Mesenchymal stem cell (in vitro differentiated cells and primary cell): ENCODE data around the gene RNLS.

ENCODE experiments used
- DNase-seq: peaks from one replicate; pipeline ENCODE4 v3.0.0-alpha.2; 2013
- H2AFZ ChIP-seq: one replicate; pipeline ENCODE4 v1.6.1; 2013; ENCODE audit warnings: low read depth, mild to moderate bottlenecking, control low read depth, inconsistent platforms, low read length, moderate library complexity
- H2AK5ac ChIP-seq: 2 replicates; pipeline ENCODE4 v1.6.1; 2013; ENCODE audit warnings: low read length, moderate library complexity, mild to moderate bottlenecking, inconsistent platforms; ENCODE audit not compliant: severe bottlenecking
- H2BK120ac ChIP-seq: one replicate; pipeline ENCODE4 v1.6.1; 2013; ENCODE audit warnings: low read depth, mild to moderate bottlenecking, inconsistent platforms, low read length, moderate library complexity
- H2BK12ac ChIP-seq, 2 experiments: one replicate each; pipeline ENCODE4 v1.6.1; 2013; ENCODE audit warnings: inconsistent platforms in 2 of 2, low read length in 2 of 2, mild to moderate bottlenecking in 2 of 2, moderate library complexity in 2 of 2, control low read depth in 1 of 2
- H2BK15ac ChIP-seq: one replicate; pipeline ENCODE4 v1.6.1; 2013; ENCODE audit warnings: mild to moderate bottlenecking, low read depth, inconsistent platforms; ENCODE audit not compliant: poor library complexity, severe bottlenecking
- H2BK5ac ChIP-seq: 2 replicates; pipeline ENCODE4 v1.6.1; 2013; ENCODE audit warnings: low read depth, mild to moderate bottlenecking, low read length, control low read depth, inconsistent platforms; ENCODE audit not compliant: poor library complexity, severe bottlenecking
- H3K14ac ChIP-seq, 2 experiments: one replicate each; pipeline ENCODE4 v1.6.1; 2013; ENCODE audit warnings: inconsistent platforms in 2 of 2, low read length in 2 of 2, control low read depth in 1 of 2, mild to moderate bottlenecking in 1 of 2, moderate library complexity in 1 of 2
- H3K18ac ChIP-seq, 2 experiments: one replicate each; pipeline ENCODE4 v1.6.1; 2013; ENCODE audit warnings: inconsistent platforms in 2 of 2, low read length in 2 of 2, control low read depth in 1 of 2, low read depth in 1 of 2, mild to moderate bottlenecking in 1 of 2
- H3K23ac ChIP-seq, 2 experiments: one replicate each; pipeline ENCODE4 v1.6.1; 2013; ENCODE audit warnings: inconsistent platforms in 2 of 2, low read length in 2 of 2, mild to moderate bottlenecking in 2 of 2, moderate library complexity in 2 of 2, control low read depth in 1 of 2
- H3K27ac ChIP-seq: 2 replicates; pipeline ENCODE4 v1.5.1; 2013; ENCODE audit warnings: mild to moderate bottlenecking, moderate library complexity, low read length, control low read depth, inconsistent platforms; ENCODE audit not compliant: poor library complexity, severe bottlenecking
- H3K27me3 ChIP-seq, 2 experiments: 2 replicates each; pipeline versions ENCODE4 v1.6.1 to v1.7.0; 2013; ENCODE audit warnings: low read length in 2 of 2, mild to moderate bottlenecking in 2 of 2, moderate library complexity in 2 of 2, control low read depth in 1 of 2, inconsistent platforms in 1 of 2; ENCODE audit not compliant: control insufficient read depth in 1 of 2, insufficient read depth in 1 of 2
- H3K36me3 ChIP-seq, 2 experiments: 2 replicates each; pipeline versions ENCODE4 v1.6.1 to v1.7.0; 2013; ENCODE audit warnings: low read length in 2 of 2, control low read depth in 1 of 2, inconsistent platforms in 1 of 2, low read depth in 1 of 2, mild to moderate bottlenecking in 1 of 2; ENCODE audit not compliant: insufficient read depth in 2 of 2, control insufficient read depth in 1 of 2
- H3K4ac ChIP-seq, 2 experiments: one replicate each; pipeline ENCODE4 v1.6.1; 2013; ENCODE audit warnings: inconsistent platforms in 2 of 2, low read length in 2 of 2, mild to moderate bottlenecking in 2 of 2, moderate library complexity in 2 of 2, control low read depth in 1 of 2, low read depth in 1 of 2
- H3K4me1 ChIP-seq: 2 replicates; pipeline ENCODE4 v1.6.1; 2013; ENCODE audit warnings: low read depth, low read length, control low read depth; ENCODE audit not compliant: control insufficient read depth, insufficient read depth
- H3K4me2 ChIP-seq: 2 replicates; pipeline ENCODE4 v1.6.1; 2013; ENCODE audit warnings: low read length, mild to moderate bottlenecking, inconsistent platforms; ENCODE audit not compliant: poor library complexity, severe bottlenecking
- H3K4me3 ChIP-seq, 2 experiments: 2 replicates each; pipeline versions ENCODE4 v1.5.1 to v1.7.0; 2013; ENCODE audit warnings: low read length in 2 of 2, mild to moderate bottlenecking in 2 of 2, control low read depth in 1 of 2, low read depth in 1 of 2; ENCODE audit not compliant: insufficient read depth in 1 of 2
- H3K79me1 ChIP-seq: replicated peaks from 2 replicates; pipeline ENCODE4 v1.6.1; 2013; ENCODE audit warnings: mild to moderate bottlenecking, control low read depth, low read length, inconsistent platforms; ENCODE audit not compliant: poor library complexity, severe bottlenecking
- H3K9ac ChIP-seq: 2 replicates; pipeline ENCODE4 v1.7.0; 2013; ENCODE audit warnings: mild to moderate bottlenecking, low read length, moderate library complexity
- H3K9me3 ChIP-seq: 2 replicates; pipeline ENCODE4 v1.7.0; 2013; ENCODE audit warnings: mild to moderate bottlenecking, low read length; ENCODE audit not compliant: control insufficient read depth
- H4K8ac ChIP-seq: one replicate; pipeline ENCODE4 v1.6.1; 2013; ENCODE audit warnings: inconsistent platforms, mild to moderate bottlenecking, low read length, moderate library complexity
- H4K91ac ChIP-seq: one replicate; pipeline ENCODE4 v1.6.1; 2013; ENCODE audit warnings: mild to moderate bottlenecking, low read length, inconsistent platforms
- WGBS: methylation state at CpG from one replicate; pipeline ENCODE4 v1.1.7; 2013; ENCODE audit warnings: mixed read lengths; 5-methylcytosine and 5-hydroxymethylcytosine counted together

RNLS gene

GRCh38 chr10:88499569-88500470 is 83.3 kb downstream of the RNLS start:
- H3K4ac ChIP-seq, result no peak overlapping the region
- H2BK12ac ChIP-seq, result no peak overlapping the region
- H2AFZ ChIP-seq, result no peak overlapping the region
- no peak overlapping the region for H2BK5ac ChIP-seq
- H3K27ac ChIP-seq, result no peak overlapping the region
- H4K8ac ChIP-seq, result no peak overlapping the region
- H3K4me1 ChIP-seq, result peaks cover 1% of the 10 kb centered on the region
- 90% methylated on average over 2 of the region's 6 CpGs for WGBS
- H3K4me2 ChIP-seq, result no peak overlapping the region
- H2AK5ac ChIP-seq, result no peak overlapping the region
- peak overlapping the region in 1 of 2 experiments; percentile 10 for H3K18ac ChIP-seq
- H3K9me3 ChIP-seq, result no peaks in the 10 kb centered on the region
- no peaks in the 10 kb centered on the region for H3K27me3 ChIP-seq
- H3K23ac ChIP-seq, result no peak overlapping the region
- DNase-seq, result peak; percentile 12
- no peak overlapping the region for H2BK15ac ChIP-seq
- H3K36me3 ChIP-seq, result no peaks in the 10 kb centered on the region
- no peak overlapping the region for H4K91ac ChIP-seq
- no peak overlapping the region for H3K14ac ChIP-seq
- peak overlapping the region; percentile 32 for H3K9ac ChIP-seq
- no peaks in the 10 kb centered on the region for H3K79me1 ChIP-seq
- no peak overlapping the region for H2BK120ac ChIP-seq
- H3K4me3 ChIP-seq, result no peak overlapping the region

GRCh38 chr10:88497913-88498312 is 85.2 kb downstream of the RNLS start:
- H2AFZ ChIP-seq, result no peak overlapping the region
- no peak overlapping the region for H3K27ac ChIP-seq
- no peak overlapping the region for H3K4me3 ChIP-seq
- no peak overlapping the region for H2BK120ac ChIP-seq
- H3K4me2 ChIP-seq, result no peak overlapping the region
- no peak overlapping the region for H3K4ac ChIP-seq
- H3K9ac ChIP-seq, result no peak overlapping the region
- no peak overlapping the region for H4K8ac ChIP-seq
- H3K36me3 ChIP-seq, result no peaks in the 10 kb centered on the region
- no peak overlapping the region for H2BK15ac ChIP-seq
- no CpG with 5 or more reads among the region's 1 CpG for WGBS
- no peak overlapping the region for H3K23ac ChIP-seq
- H4K91ac ChIP-seq, result no peak overlapping the region
- peaks cover 1% of the 10 kb centered on the region for H3K4me1 ChIP-seq
- no peak overlapping the region for H2BK12ac ChIP-seq
- H3K9me3 ChIP-seq, result no peaks in the 10 kb centered on the region
- no peak for DNase-seq
- no peak overlapping the region for H3K14ac ChIP-seq
- no peak overlapping the region for H2AK5ac ChIP-seq
- no peak overlapping the region for H3K18ac ChIP-seq
- no peaks in the 10 kb centered on the region for H3K79me1 ChIP-seq
- H3K27me3 ChIP-seq, result no peaks in the 10 kb centered on the region
- no peak overlapping the region for H2BK5ac ChIP-seq

- Histone ChIP-seq H3K18ac (no peak overlapping the region), H3K79me1 (no peaks in the 10 kb centered on the region), H3K4ac (no peak overlapping the region), H3K9ac (no peak overlapping the region), H3K27me3 (no peaks in the 10 kb centered on the region), H3K9me3 (no peaks in the 10 kb centered on the region), H3K4me1 (peaks cover under 1% of the 10 kb centered on the region), H2BK120ac (no peak overlapping the region), H4K91ac (no peak overlapping the region), H3K23ac (no peak overlapping the region), H2BK12ac (no peak overlapping the region), H3K14ac (no peak overlapping the region), H2AK5ac (no peak overlapping the region), H3K4me3 (no peak overlapping the region), H2BK15ac (no peak overlapping the region), H4K8ac (no peak overlapping the region), H2AFZ (no peak overlapping the region), H2BK5ac (no peak overlapping the region), H3K27ac (no peak overlapping the region), H3K36me3 (no peaks in the 10 kb centered on the region), H3K4me2 (no peak overlapping the region)
- DNase-seq, result no peak
Measured at GRCh38 chr10:88494537-88494936, 88.6 kb downstream of the RNLS start.

- WGBS, result 53% methylated on average over 3 of the region's 3 CpGs
- H4K8ac ChIP-seq, result no peak overlapping the region
- no peak for DNase-seq
- no peak overlapping the region for H2BK120ac ChIP-seq
- no peaks in the 10 kb centered on the region for H3K4me1 ChIP-seq
- no peaks in the 10 kb centered on the region for H3K79me1 ChIP-seq
- no peak overlapping the region for H2AK5ac ChIP-seq
- no peak overlapping the region for H3K23ac ChIP-seq
- no peak overlapping the region for H2BK5ac ChIP-seq
- no peak overlapping the region for H2AFZ ChIP-seq
- H3K14ac ChIP-seq, result no peak overlapping the region
- H3K27ac ChIP-seq, result no peak overlapping the region
- H3K9ac ChIP-seq, result no peak overlapping the region
- H3K4me2 ChIP-seq, result no peak overlapping the region
- no peak overlapping the region for H2BK12ac ChIP-seq
- H3K36me3 ChIP-seq, result no peaks in the 10 kb centered on the region
- no peak overlapping the region for H4K91ac ChIP-seq
- no peak overlapping the region for H3K18ac ChIP-seq
- no peak overlapping the region for H2BK15ac ChIP-seq
- H3K9me3 ChIP-seq, result no peaks in the 10 kb centered on the region
- H3K4me3 ChIP-seq, result peak overlapping the region in 1 of 2 experiments; percentile 8
- no peaks in the 10 kb centered on the region for H3K27me3 ChIP-seq
- H3K4ac ChIP-seq, result no peak overlapping the region
Measured at GRCh38 chr10:88493691-88494483, 89.2 kb downstream of the RNLS start.
